Measurements from ENCODE around the gene FBN2. TPM values are rescaled to one million over a fixed set of nuclear protein-coding genes. Genes with fewer than 3 reads are reported as not detected.

The FBN2 gene
- total RNA-seq = 1 to 10 TPM in 2 of 4 donors, under 1 TPM in 2; 0.51 to 1.7 (median 0.94) TPM
- polyA plus RNA-seq = 1.5 TPM
- long read RNA-seq, donor 1, partial matches to known transcripts = 3 of 3 reads
- long read RNA-seq, donor 1, other reads (novel, unspliced or antisense) = 0 of 3 reads
- long read RNA-seq, donor 2, partial matches to known transcripts = 3 of 3 reads
- long read RNA-seq, donor 2, other reads (novel, unspliced or antisense) = 0 of 3 reads
- long read RNA-seq, donor 3, partial matches to known transcripts = 8 of 10 reads
- long read RNA-seq, donor 3, other reads (novel, unspliced or antisense) = 2 of 10 reads
- long read RNA-seq, donor 4 = 0 reads

DNA sequence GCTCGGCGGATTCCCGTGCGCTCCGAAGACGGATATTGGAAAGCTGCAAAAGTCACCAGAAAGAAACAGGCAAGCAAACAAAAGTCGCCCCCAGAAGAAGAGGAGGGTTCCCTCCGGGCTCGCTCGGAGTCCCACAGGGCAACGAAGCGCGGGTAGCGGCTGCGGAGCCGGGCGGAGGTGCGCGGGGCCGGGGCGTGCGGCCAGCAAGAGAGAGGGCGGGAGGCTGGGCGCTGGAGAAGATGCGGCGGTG, at the start of gene FBN2:
Gene FBN2, minus strand, starts transcription at position 246 of the 250 bp plus-strand sequence. CDS start 642 bp downstream, outside the sequence.
- Histone ChIP-seq H3K27ac (ENCODE audit: low read length) (no peak within 1 kb of the TSS), H3K9me3 (ENCODE audit: control insufficient read depth, low read length) (no peaks in the 10 kb centered on the region), H3K27me3 (ENCODE audit: control insufficient read depth, insufficient read depth) (no peaks in the 10 kb centered on the region), H3K4me3 (ENCODE audit: low read length) (peak within 1 kb of the TSS; percentile 39), H3K4me1 (ENCODE audit: control insufficient read depth, insufficient read depth, low read length) (no peaks in the 10 kb centered on the region)
- WGBS = under 1% methylated on average over 26 of the region's 26 CpGs
- ATAC-seq = no peak
- DNase-seq = no peak
- intact Hi-C loops (cut with DNase I) = no loop called here

DNA sequence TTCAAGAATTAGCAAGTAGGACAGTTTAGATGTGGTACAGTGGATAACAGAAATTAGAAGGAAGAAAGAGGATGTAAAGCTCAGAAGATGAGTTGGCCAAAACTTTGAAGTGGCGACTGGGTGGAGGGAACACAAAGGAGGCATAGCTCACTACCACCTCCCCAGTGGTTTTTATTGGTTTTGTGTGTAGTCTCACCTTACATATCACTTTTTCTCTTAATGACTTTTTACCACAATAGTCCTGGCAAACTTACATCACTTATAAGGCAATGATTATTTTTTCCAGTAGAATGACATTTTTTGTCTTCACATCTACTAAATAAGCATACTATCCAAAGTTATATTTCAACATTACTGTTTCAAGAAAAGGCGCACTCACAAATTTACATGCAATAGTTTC, 49.2 kb upstream of the FBN2 start:
- no peak for DNase-seq
- intact Hi-C loops (cut with DNase I) = no loop called here
- no peak overlapping the region for H3K4me3 ChIP-seq (ENCODE audit: low read length)
- no peaks in the 10 kb centered on the region for H3K27me3 ChIP-seq (ENCODE audit: control insufficient read depth, insufficient read depth)
- no peak for ATAC-seq
- no peaks in the 10 kb centered on the region for H3K9me3 ChIP-seq (ENCODE audit: control insufficient read depth, low read length)
- H3K27ac ChIP-seq (ENCODE audit: low read length) = no peak overlapping the region
- H3K4me1 ChIP-seq (ENCODE audit: control insufficient read depth, insufficient read depth, low read length) = no peaks in the 10 kb centered on the region
- WGBS = 83% methylated on average over 2 of the region's 2 CpGs

DNA sequence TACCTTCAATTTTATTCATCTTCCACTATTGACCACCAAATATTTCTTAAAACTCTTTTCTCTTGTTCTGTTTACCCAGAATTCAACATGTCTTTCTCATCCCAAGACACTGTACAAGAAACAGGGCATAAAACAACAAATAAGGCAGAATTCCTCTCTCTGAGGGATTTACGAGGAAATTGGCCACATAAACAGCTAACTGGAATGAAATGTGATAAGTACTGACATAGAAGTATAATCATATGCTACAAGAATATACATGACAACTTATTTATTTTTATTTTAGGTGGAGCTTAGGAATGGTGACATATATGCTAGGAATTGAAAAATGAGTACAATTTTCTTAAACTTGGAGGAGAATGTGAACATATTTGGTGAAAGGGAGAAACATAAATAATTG, 48.8 kb upstream of the FBN2 start:
- 43% methylated on average over 1 of the region's 1 CpG for whole genome bisulfite sequencing
- DNase-seq (no peak), ATAC-seq (no peak)
- Histone ChIP-seq H3K9me3 (ENCODE audit: control insufficient read depth, low read length) (no peaks in the 10 kb centered on the region), H3K27ac (ENCODE audit: low read length) (no peak overlapping the region), H3K4me1 (ENCODE audit: control insufficient read depth, insufficient read depth, low read length) (no peaks in the 10 kb centered on the region), H3K27me3 (ENCODE audit: control insufficient read depth, insufficient read depth) (no peaks in the 10 kb centered on the region), H3K4me3 (ENCODE audit: low read length) (no peak overlapping the region)
- intact Hi-C loops (cut with DNase I) = no loop called here

DNA sequence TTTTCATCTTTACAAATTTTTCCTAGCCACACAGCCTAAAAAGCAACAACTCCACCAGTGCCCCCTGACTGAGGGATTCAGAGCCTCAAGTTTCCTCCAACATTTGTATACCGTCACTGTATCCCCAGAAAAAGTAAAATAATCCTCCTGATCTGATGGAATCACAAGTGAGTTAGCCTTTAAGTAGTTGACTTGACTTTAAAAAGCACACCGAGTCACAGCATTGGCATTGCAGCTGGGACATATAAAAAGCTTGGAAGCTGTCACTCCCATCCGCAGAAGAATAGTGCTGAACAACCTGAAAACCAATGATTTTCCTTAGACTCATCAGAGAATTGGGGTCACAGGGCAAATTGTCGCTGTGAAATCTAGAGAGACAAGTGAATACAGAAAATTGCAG, 41.6 kb upstream of the FBN2 start:
- no peak overlapping the region for H3K4me3 ChIP-seq (ENCODE audit: low read length)
- ATAC-seq (no peak), DNase-seq (no peak)
- no peaks in the 10 kb centered on the region for H3K4me1 ChIP-seq (ENCODE audit: control insufficient read depth, insufficient read depth, low read length)
- H3K27me3 ChIP-seq (ENCODE audit: control insufficient read depth, insufficient read depth) = no peaks in the 10 kb centered on the region
- no peaks in the 10 kb centered on the region for H3K9me3 ChIP-seq (ENCODE audit: control insufficient read depth, low read length)
- intact Hi-C loops (cut with DNase I) = no loop called here
- 87% methylated on average over 4 of the region's 4 CpGs for WGBS
- no peak overlapping the region for H3K27ac ChIP-seq (ENCODE audit: low read length)

DNA sequence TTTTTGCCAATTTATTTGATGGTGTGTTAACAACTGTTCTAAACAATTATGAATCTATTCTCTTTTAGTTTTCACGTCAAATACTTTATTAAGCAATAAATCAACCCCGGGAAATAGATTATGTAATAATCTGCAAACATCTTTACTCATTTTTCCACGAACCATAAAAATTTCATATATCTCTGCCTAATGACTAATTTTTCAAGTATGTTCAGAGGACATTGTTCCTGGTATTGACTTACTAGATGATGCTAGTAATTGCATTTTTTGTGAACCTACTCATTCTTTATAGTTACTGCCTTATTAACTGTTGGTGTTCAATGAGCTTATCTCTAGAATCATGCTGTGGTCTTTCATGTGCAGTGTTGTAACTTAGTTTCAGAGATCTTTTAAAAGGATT, 41.0 kb upstream of the FBN2 start:
- WGBS = 82% methylated on average over 3 of the region's 3 CpGs
- intact Hi-C loops (cut with DNase I) = no loop called here
- DNase-seq = no peak
- no peak for ATAC-seq
- Histone ChIP-seq H3K9me3 (ENCODE audit: control insufficient read depth, low read length) (no peaks in the 10 kb centered on the region), H3K27ac (ENCODE audit: low read length) (no peak overlapping the region), H3K4me3 (ENCODE audit: low read length) (no peak overlapping the region), H3K27me3 (ENCODE audit: control insufficient read depth, insufficient read depth) (no peaks in the 10 kb centered on the region), H3K4me1 (ENCODE audit: control insufficient read depth, insufficient read depth, low read length) (no peaks in the 10 kb centered on the region)

DNA sequence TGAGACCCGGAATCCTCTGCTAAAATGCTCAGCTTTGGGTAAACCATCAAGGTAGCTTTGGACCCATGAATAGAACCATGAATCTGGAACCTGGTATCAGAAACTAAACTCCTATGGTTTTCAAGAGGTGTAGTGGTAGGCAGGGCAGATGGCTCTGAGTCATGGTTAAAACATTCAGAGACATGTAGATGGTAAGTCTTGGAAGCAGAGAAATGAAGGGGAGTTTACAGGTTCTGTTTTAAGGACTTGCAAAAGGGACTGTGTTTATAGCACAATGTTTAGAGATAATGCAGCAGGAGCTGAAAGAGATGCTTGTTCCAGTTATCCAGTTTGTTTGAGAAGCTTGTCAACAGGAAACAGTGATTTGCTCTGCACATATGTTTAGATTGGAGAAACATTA, 36.0 kb upstream of the FBN2 start:
- ATAC-seq (no peak), DNase-seq (no peak)
- intact Hi-C loops (cut with DNase I) = no loop called here
- no peaks in the 10 kb centered on the region for H3K27me3 ChIP-seq (ENCODE audit: control insufficient read depth, insufficient read depth)
- no peak overlapping the region for H3K27ac ChIP-seq (ENCODE audit: low read length)
- 94% methylated on average over 1 of the region's 1 CpG for WGBS
- H3K9me3 ChIP-seq (ENCODE audit: control insufficient read depth, low read length) = no peaks in the 10 kb centered on the region
- H3K4me1 ChIP-seq (ENCODE audit: control insufficient read depth, insufficient read depth, low read length) = no peaks in the 10 kb centered on the region
- no peak overlapping the region for H3K4me3 ChIP-seq (ENCODE audit: low read length)

DNA sequence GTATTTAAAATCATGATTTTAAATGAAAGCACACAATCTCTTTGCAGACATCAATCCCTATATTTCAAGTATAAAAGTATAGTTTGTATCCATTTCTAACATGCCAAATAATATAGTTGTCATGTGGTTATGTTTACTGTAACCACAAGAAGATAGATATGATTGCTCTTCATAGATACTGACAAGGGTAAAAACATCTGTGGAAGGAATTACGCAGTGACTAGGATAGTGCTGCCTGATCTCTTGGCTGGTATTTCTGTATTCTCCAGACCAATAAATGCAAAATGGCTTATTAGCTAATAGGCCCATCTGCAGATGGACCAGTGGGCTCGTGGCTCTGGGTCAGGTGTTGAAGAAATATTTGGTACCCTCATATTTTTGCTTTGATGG, 34.9 kb upstream of the FBN2 start:
- WGBS = 91% methylated on average over 2 of the region's 2 CpGs

DNA sequence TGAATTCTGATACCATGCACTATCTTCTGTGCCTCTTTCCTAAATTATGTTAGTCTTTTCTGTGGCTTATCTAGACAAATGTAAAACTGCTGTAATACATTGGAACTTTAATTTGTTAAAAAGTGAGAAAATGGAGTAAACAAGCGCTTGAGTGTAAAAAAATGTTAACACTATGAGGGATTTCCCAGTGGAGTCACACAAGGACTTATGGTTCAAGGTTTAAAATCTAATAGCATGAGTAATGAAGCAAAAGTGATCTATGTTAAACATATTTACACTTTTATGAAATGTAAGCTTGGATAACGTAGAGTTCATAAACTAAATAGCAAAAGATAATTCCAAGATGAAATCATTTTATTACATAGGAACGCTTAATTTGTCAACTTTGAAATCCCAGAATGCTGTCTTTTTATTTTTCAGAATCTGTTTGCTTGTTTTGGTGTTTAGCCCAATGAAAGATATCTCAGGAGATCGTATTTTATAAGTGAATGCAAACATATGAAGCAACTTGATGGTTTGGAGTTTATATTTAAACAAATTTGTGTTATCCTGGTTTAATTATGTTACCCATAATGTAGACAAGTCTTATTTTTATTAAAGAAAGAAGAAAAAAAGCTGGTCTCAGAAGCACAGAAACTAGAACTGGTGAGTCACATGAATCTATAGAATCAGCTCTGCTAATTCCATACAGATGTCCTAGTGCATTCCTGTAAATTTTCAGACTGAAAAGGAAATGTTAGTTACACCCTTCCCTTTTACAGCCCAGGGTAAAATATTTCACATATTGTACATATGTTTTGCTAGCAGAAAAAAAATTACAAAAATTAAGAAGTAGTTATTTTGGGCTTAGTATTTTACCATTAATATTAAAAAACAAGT, 34.2 kb upstream of the FBN2 start:
- H3K27me3 ChIP-seq (ENCODE audit: control insufficient read depth, insufficient read depth) = no peaks in the 10 kb centered on the region
- H3K9me3 ChIP-seq (ENCODE audit: control insufficient read depth, low read length) = no peaks in the 10 kb centered on the region
- H3K4me3 ChIP-seq (ENCODE audit: low read length) = no peak overlapping the region
- intact Hi-C loops (cut with DNase I) = no loop called here
- WGBS = 71% methylated on average over 4 of the region's 4 CpGs
- no peak for ATAC-seq
- no peak for DNase-seq
- no peak overlapping the region for H3K27ac ChIP-seq (ENCODE audit: low read length)
- no peaks in the 10 kb centered on the region for H3K4me1 ChIP-seq (ENCODE audit: control insufficient read depth, insufficient read depth, low read length)

More for the DNA sequence above, 34.9 kb upstream of the FBN2 start:
- no peaks in the 10 kb centered on the region for H3K4me1 ChIP-seq (ENCODE audit: control insufficient read depth, insufficient read depth, low read length)
- no peak overlapping the region for H3K4me3 ChIP-seq (ENCODE audit: low read length)
- no peaks in the 10 kb centered on the region for H3K27me3 ChIP-seq (ENCODE audit: control insufficient read depth, insufficient read depth)
- H3K9me3 ChIP-seq (ENCODE audit: control insufficient read depth, low read length) = no peaks in the 10 kb centered on the region
- intact Hi-C loops (cut with DNase I) = no loop called here
- H3K27ac ChIP-seq (ENCODE audit: low read length) = no peak overlapping the region
- DNase-seq (no peak), ATAC-seq (no peak)

DNA sequence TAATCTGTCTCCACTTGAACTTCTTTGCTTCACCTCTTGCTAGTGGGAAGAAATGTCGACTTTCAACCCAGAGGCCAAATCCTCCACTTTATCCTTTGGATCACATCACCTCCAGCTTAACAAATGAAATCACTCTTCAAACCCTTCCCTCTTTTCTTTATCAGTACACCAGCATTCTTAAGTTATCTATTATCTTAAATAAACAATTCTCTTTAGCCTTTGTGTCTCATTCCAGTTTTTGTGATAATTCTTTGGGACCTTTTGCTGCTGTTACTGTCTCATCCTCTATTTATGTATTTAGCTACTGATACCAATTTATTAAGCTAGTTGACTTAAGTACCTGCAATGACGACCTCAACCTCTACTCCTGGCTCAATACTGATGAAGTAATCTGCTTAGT, 28.1 kb upstream of the FBN2 start:
- no peak for DNase-seq
- intact Hi-C loops (cut with DNase I) = no loop called here
- no peak for ATAC-seq
- Histone ChIP-seq H3K4me3 (ENCODE audit: low read length) (no peak overlapping the region), H3K27me3 (ENCODE audit: control insufficient read depth, insufficient read depth) (no peaks in the 10 kb centered on the region), H3K9me3 (ENCODE audit: control insufficient read depth, low read length) (no peaks in the 10 kb centered on the region), H3K27ac (ENCODE audit: low read length) (no peak overlapping the region), H3K4me1 (ENCODE audit: control insufficient read depth, insufficient read depth, low read length) (no peaks in the 10 kb centered on the region)
- WGBS = 69% methylated on average over 2 of the region's 2 CpGs

DNA sequence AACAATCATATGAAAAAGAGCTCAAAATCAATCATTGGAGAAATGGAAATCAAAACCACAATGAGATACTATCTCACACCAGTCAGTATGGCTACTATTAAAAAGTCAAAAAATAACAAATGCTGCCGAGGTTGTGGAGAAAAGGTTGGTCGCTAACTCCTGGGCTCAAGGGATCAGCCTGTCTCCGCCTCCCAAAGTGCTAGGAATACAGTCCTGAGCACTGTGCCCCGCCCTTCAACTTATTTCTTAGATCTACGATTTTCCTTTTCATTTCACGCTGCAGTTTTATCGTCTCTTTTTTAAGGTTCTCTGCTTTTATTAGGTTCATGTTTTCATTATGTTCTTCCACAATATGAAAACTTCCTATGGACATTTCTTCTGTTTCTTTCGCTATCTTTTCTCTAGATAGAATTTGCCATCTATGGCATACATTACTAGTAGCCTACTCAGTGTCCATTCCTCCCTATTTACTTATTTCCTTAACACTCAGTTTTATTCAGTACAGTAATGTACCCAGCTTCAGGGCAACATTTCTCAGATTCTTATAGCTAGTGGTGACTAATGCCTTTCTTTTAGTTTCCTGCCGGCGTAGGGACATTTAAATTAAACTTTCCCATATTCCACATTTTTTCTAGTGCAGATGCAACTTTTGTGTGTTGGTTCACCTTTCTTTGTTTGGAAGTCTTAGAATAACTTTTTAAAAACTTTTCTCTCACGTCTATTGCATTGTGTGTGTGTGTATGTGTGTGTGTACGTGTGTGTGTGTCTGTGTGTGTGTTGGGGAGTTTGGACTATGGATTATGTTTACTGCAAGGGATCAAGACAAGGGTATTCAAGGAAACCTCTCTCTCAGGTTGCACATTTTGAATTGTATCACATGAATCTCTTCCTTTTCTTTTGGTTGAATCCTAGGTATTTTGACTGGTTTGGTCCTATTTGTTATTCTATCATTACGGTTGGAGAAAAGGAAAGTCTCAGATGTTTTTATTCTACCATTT, 21.6 kb upstream of the FBN2 start:
- Histone ChIP-seq H3K4me1 (ENCODE audit: control insufficient read depth, insufficient read depth, low read length) (no peaks in the 10 kb centered on the region), H3K27ac (ENCODE audit: low read length) (no peak overlapping the region), H3K4me3 (ENCODE audit: low read length) (no peak overlapping the region), H3K27me3 (ENCODE audit: control insufficient read depth, insufficient read depth) (no peaks in the 10 kb centered on the region), H3K9me3 (ENCODE audit: control insufficient read depth, low read length) (no peaks in the 10 kb centered on the region)
- 88% methylated on average over 13 of the region's 13 CpGs for WGBS
- ATAC-seq (no peak), DNase-seq (no peak)
- intact Hi-C loops (cut with DNase I) = no loop called here

DNA sequence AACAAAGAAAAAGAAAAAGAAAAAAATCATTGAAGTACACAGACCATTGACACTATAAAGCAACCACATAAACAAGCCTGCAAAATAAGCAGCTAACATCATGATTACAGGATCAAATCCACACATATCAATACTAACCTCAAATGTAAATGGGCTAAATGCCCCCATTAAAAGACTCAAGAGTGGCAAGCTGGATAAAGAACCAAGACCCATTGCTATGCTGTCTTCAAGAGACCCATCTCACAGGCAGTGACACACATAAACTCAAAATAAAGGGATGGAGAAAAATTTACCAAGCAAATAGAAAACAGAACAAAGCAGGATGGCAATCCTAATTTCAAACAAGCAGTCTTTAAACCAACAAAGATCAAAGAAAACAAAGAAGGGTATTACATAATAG, 15.7 kb upstream of the FBN2 start:
- H3K4me3 ChIP-seq (ENCODE audit: low read length) = no peak overlapping the region
- no peak overlapping the region for H3K27ac ChIP-seq (ENCODE audit: low read length)
- no peaks in the 10 kb centered on the region for H3K4me1 ChIP-seq (ENCODE audit: control insufficient read depth, insufficient read depth, low read length)
- DNase-seq (no peak), ATAC-seq (no peak)
- no peaks in the 10 kb centered on the region for H3K27me3 ChIP-seq (ENCODE audit: control insufficient read depth, insufficient read depth)
- H3K9me3 ChIP-seq (ENCODE audit: control insufficient read depth, low read length) = peaks cover 2% of the 10 kb centered on the region
- intact Hi-C loops (cut with DNase I) = no loop called here
